Measurements from ENCODE around the gene GET3.

- TF ChIP-seq POLR2A (IDR thresholded peaks at IDR 0.05) (no peak), CTCF (IDR thresholded peaks at IDR 0.05) (no peak), POLR2AphosphoS5 (IDR thresholded peaks at IDR 0.05; ENCODE audit: insufficient read depth in 1 of 2, low read depth in 1 of 2) (no peak)
Measured at GRCh38 chr19:12695997-12696365, 41.3 kb upstream of the GET3 start.
